Measurements from ENCODE around the gene NFATC2.

DNA sequence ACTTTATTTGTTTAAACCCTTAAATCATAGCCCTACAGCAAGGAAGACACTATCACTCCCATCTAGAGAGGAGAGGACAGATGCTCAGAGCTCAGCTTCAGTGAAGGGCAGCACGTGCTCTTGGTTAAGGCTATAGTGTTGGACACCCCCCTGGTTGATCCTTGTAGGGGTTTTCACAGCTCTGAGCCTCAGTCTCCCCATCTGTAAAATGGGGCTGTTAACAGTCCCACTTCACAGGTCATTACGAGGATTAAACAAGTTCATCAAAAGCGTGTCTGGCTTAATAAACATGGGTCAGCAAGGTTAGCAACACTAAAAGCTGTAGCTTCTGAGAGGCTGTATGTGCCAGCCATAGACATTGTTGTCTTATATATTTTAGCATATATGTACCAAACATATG lies 82.4 kb downstream of the NFATC2 start:
- TF ChIP-seq POLR2A (IDR thresholded peaks at IDR 0.05) = no peak
- TF ChIP-seq EP300 (IDR thresholded peaks at IDR 0.05) = no peak
